Measurements from ENCODE around the gene MEF2C.

MEF2C gene

GRCh38 chr5:88745093-88745696, 137.8 kb downstream of the MEF2C start:
- no peak for DNase-seq

GRCh38 chr5:88743231-88743834, 139.7 kb downstream of the MEF2C start:
- no peak for DNase-seq

GRCh38 chr5:88741964-88742363, 141.0 kb downstream of the MEF2C start:
- no peak for DNase-seq

DNA sequence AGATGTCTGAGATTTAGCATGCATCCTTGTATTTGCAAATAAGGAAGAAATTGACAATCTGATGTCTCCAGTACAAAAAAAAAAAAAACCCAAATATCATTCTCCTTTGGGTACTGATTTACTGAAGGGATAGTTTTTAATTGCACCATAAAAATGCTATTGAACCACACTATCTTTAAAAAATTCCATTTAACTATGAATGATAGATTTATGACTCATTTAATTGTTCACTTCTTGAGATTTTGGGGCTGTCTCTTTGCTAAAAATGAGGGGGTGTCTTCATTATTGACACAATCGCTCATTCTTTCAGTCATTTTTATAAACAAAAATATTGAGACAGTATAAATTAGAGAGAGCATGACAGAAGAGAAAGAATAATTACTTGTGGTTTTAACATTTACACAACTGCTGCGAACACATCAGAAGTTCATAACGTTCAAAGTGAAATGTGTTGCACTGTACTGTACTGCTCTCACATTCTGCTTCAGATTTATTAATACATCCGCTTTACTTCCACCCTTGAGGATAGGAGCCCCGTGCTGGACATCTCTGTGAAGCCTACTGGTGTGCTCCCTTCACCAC, 142.3 kb downstream of the MEF2C start:
- no peak for DNase-seq

DNA sequence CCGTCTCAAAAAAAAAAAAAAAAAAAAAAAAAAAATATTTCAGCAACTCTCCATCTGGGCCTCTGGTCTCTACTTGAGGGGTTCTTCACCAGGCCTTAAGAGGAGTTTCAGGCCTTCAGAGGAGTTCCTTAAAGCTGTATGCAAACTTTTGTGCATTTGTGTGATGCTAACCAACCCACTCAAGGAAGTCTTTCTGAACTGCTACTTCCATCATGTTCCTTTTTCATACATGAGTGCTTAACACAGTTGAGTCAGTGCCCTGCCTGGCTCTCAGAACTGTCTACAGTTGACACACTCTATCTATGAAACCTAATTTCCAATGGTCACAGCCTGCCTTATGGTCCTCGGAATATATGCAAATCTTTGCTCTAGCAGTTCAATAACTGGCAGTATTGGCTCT, 146.5 kb downstream of the MEF2C start:
- no peak for DNase-seq

DNA sequence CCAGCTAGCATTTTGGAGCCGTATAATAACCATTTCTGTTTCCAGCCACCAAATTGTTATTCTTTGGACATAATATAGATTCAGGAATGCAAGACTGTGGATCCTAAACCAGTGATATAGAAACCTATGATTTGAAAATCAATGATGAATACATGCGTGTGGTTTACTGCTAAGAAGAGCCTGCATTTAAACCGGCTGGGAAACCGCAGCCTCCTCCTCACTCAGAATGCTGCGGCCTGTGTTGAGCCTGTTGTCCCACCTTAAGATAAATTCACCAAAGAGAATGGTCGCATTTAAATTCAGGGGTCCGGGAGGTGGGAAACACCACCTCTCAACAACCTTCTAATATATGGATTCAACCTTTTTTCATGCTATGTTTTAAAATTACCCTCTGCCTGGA, 148.0 kb downstream of the MEF2C start:
- no peak for DNase-seq

DNA sequence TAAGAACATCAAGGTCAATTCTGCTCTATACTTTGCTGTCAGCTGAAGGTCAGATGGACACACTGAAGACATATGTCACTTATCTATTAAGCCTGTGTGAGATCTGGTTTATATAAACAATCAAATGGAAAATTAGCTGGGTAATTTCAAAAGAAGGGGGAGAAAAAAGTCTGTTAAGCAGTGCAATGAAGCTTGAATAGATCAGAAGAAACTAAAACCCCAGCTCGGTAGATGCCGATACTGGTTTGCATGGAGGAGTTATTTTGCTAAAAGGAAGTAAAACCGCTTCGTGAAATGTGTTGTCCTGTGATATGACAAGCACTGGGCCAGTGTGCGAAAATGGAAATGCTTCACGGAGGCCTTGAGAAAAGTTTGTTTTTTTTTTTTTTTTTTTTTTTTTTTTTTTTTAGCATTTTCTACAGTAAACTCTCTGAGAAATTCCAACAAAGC, 148.8 kb downstream of the MEF2C start:
- no peak for DNase-seq

GRCh38 chr5:88732862-88733261, 150.1 kb downstream of the MEF2C start:
- no peak for DNase-seq

GRCh38 chr5:88732181-88732633, 150.8 kb downstream of the MEF2C start:
- no peak for DNase-seq

- DNase-seq: no peak
Measured at GRCh38 chr5:88729829-88730182, 153.2 kb downstream of the MEF2C start.

DNA sequence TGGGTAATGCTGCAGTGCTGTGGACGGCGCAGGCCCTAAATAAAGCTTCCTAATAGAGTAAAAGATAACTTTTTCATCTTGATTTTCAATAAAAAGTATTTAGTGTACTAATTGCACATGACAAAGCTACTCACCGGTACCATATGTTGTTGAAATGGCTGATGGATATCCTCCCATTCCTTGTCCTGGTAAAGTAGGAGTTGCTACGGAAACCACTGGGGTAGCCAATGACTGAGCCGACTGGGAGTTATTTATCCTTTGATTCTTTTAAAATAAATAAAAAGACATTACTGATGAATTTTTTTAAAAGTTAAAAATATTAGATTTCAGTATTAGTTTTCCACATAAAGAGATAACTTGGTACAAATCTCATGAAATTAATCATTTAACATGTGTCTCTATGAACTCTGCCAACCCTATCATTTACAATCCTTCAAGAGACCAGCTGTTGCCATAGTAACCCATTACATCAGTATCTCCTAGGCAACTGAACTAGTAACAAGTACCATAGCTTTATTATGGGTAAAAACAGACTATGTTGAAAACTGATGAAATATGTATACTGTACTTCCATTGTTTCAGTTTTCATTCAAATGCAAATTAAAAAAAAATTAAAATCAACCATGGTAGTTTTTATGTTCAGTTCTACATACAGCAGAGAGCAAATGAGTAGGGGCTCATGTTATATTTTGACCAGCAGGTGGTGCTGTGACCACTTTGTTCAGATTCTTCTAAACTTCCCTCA, 153.7 kb downstream of the MEF2C start:
- no peak for DNase-seq

DNA sequence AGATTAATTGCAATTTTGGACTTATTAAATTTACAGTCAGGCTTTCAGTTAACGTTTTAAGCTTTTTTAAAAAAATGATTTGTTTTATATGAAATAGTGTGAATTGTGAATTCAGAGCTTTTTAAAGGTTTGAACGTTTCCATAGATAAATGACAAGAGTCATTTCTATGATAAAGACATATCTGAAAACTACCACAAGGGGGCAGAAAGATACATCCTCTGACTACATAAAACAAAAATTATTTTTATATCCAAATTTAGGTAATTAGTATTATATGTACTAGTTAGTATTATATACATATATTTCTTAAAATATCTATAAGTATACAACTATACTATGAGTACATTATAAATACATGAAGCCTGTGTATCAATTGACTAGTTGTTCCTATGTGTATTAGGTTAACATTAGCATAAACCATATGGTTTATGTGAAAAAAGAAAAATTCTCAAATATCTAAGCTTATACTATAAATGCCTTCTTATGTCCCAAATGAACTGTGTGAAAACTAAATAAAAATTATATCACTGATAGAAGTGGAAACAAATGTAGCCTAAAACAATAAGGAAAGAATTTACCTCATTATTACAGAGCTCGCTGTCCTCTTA, 155.2 kb downstream of the MEF2C start:
- no peak for DNase-seq

GRCh38 chr5:88725454-88725853, 157.5 kb downstream of the MEF2C start:
- no peak for DNase-seq

GRCh38 chr5:88724201-88724600, 158.8 kb downstream of the MEF2C start:
- no peak for DNase-seq

DNA sequence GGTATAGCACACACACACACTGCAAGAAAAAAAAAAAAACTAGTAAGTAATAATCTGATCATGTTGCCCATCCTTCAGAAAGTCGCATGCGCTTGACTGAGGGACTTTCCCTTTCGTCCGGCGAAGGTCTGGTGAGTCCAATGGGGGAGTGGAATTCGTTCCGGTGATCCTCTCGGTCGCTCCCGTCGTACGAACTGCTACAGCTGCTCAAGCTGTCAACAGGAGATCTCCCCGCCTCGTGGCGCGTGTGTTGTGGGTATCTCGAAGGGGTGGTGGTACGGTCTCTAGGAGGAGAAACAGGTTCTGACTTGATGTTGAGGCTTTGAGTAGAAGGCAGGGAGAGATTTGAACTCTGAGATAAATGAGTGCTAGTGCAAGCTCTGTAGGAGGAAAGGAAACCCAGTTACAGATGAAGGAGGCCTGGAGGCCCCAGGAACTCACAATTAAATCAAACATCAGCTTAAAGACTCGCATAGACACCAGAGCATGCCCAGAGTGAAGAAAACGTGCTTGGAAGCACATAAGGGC, 160.4 kb downstream of the MEF2C start:
- DNase-seq: no peak

GRCh38 chr5:88719434-88719833, 163.6 kb downstream of the MEF2C start:
- no peak for DNase-seq

DNA sequence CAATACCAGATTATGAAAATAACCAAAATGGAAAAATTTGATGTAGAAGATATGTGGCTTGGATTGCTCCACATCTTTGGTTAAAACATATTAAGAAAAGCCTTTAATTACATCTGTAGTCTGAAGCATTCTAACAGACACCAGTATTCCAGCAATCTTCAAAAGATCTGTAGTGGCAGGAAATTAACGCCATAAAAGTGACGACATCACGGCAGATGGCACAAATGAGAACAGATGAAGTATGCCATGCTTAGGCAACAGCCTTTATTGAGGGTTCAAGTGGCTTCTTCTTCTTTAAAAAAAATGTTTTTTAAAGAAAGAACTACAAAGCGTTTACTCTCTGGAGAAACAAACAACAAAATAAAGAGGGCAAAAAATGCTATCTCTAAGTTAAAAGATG, 164.2 kb downstream of the MEF2C start:
- DNase-seq: no peak

GRCh38 chr5:88716101-88716500, 166.9 kb downstream of the MEF2C start:
- DNase-seq: no peak

GRCh38 chr5:88715503-88715902, 167.5 kb downstream of the MEF2C start:
- DNase-seq: no peak

DNA sequence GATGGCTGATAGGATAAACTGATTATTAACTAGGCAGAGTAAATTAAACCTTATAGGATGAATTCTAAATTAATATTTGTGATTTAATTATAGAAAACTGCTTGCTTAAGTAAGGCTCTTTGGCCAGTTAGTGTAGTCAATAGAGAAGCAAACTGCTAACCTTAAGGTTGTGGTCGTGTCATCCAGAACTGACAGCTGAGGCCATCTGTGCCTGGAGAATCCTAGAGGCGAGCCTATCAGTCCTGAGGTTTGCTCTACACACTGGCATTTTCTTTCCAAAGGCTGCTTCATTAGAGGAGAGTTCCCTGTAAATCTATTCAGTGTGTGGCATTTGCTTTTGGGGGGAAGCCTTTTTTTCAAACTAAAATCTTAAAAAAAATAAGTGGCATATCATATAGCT, 169.2 kb downstream of the MEF2C start:
- no peak for DNase-seq

- DNase-seq: no peak
Measured at GRCh38 chr5:88708682-88709398, 174.1 kb downstream of the MEF2C start.

DNA sequence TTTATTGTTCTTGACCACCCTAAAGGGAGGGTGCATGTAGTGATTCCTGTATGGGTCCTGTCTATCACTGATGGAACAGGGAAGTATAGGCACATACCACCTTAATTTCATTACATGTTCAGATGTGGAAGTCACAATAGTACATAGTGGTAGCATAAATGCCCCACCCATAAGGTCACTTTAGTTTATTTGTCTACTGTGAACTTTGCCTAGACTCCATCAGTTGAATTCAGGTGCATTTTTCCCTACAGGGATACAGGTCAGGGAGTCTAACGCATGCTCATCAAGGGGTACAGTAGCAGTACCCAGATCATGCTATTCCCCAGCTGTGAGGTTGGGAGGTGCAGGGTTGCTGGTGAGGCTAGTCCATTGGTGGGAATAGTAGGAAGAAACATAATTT, 175.0 kb downstream of the MEF2C start:
- DNase-seq: no peak
